NCI-H345 treated with DMSO at 0.1 percent for 48 hours (cell line): ENCODE data around the gene MBNL2.
"Not testable (repeated sequence)": the region's sequence is repeated elsewhere in the genome, so short reads cannot be mapped to it uniquely, and the experiment has no call there.

Experiments
- DNase-seq: peaks from one replicate; lab custom pipeline; 2025; ENCODE audit not compliant: unreplicated experiment; lab: John Stamatoyannopoulos, UW

The MBNL2 gene

DNA sequence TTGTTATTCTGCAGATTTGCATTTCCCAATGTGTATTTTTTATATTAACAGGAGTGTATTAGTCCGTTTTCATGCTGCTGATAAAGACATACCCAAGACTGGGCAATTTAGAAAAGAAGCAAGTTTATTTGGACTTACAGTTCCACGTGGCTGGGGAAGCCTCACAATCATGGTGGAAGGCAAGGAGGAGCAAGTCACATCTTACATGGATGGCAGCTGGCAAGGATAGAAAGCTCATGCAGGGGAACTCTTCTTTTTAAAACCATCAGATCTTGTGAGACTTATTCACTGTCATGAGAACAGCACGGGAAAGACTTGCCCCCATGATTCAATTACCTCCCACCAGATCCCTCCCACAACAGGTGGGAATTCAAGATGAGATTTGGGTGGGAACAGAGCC lies 14.9 kb upstream of the MBNL2 start:
- DNase-seq: not testable (repeated sequence)

DNA sequence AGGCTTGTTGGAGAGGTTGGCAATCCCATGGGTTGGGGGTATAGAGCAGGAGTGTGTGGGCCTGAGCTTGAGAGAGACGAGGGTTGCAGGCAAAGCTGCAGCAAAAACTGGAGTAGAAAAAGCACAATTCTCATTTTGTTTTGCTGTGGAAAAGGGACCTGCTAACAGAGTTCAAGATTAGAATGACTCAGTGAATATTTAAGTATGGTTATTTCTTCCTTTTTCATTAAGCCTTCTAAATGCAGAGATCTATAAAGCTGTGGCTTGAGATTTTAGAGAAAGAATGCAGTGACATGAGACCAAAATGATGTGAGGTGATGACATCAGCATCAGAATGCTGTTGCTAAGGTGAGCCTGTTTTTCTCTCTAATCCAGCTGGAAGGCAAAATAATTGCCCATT lies 10.8 kb upstream of the MBNL2 start:
- DNase-seq: no peak

DNA sequence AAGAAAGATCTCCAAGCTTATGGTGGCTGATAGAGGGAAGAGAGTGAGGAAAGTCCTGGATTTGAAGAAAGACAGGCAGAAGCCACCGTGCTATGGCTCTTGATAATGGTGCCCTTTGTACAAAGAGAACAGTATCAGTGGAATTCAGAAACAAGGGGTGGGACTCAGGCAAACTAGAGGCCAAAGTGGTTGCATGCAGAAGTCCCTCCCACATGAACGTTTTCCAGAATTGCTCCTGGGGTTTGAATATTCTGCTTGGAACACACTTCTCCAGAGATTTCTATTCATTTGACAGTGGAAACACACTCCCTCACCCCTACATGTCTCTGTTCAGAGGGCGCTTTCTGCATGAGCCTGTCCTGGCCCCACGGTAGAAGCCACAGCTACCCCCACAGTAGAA lies 10.1 kb upstream of the MBNL2 start:
- no peak for DNase-seq

DNA sequence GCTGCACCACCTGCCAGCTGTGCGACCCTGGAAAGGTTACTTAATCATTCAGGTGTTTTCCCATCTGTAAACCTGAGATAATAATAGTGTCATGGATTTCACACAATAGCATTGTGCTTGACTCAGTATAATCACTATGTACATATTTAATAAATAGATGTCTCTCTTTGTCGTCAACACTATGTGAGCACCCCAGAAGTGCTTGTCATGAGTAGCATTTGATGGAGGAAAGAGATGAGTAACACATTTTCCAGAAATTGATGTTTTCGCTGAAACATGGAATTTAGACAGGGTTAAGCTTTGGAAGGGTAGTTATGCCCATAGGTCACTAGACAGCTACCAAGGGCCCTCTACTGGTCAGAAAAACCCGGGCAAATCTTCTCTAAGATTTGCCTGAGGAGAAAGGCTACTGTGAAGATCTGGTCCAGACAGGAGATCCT lies 9.5 kb upstream of the MBNL2 start:
- no peak for DNase-seq

DNA sequence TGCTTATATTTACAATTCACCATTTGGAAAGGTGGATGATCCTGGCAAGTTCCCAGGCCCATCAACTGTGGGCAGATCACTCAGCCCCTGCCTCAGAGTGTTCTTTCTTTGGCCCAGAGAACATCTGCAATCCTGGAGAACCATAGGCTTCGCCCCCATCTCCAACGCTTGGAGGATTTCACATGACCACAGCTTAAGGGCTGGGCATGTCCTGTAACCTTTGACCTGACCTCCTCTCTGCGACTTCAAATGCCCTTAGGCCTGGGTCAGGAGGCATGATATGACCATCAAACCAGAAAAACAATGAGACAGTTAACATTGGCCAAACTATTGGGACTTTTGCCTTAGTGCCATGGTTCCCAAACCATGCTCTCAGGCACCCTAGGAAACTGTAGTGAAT lies 7.2 kb upstream of the MBNL2 start:
- DNase-seq: no peak

DNA sequence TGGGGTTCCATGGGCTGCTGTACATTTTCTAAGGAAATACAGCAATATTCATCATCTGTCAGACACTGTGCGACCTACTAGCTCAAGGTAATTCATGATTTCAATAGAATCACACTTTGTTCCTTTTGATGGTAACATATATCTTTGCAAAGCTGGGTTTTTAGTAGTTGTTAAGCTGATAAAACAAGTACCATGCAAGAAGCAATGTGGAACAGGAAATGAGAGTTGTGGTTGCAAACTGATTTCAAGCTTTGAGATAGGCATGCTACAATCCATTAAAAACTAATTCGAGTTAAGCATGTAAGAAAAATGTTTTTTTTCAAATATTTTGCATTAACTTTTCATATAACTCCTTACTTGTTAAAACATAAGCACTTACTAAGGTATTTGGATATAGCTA lies 6.8 kb upstream of the MBNL2 start:
- DNase-seq: no peak

DNA sequence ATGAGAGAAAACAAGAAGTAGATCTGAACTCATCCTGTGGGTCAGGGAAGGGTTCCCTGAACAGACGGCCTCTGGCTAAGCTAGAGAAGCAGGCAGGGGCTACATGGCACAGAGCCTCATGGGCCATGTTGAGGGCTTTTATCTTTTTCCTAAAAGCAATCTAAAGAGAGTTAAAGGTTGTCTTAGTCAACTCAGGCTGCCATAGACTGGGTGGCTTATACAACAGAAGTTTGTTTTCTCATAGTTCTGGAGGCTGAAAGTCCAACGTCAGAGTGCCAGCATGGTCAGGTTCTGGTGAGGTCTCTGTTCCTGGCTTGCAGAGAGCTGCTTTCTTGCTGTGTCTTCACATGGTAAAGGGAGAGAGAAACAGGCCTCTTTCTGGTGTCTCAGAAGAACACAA lies 2.9 kb upstream of the MBNL2 start:
- no peak for DNase-seq

DNA sequence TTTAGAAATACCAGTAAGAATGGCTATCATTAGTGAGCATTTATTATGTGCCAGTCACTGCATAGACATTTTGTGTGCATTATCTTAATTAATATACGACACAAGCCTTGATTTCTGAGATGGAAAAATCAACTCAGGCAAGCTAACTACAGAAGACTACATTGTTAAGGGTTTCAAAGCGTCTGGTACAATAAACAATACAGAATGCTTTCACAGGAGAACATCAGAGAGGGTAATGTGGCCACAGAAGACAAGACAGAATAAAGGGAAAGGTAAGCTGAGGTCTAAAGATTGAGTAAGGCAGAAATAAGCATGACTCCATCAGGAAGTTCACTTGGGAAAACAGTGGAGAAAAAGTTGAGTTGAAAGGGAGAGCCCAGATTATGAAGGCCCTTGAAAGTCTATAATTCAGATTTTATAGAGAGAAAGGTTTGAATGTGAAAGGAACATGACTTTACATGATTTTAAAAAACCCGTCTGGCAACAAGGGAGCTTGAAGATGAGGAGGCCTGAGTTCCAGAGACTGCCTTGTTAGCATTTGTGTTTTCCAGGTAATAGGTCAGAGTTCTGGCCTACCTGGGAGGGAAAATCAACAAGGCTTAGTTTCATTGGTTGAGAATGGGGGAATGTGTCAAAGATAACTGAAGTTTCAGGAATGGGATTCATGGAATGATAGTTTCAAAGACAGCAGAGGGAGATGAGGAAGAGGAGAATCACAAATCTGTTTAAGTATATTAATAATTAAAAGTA lies 1.8 kb upstream of the MBNL2 start:
- no peak for DNase-seq

DNA sequence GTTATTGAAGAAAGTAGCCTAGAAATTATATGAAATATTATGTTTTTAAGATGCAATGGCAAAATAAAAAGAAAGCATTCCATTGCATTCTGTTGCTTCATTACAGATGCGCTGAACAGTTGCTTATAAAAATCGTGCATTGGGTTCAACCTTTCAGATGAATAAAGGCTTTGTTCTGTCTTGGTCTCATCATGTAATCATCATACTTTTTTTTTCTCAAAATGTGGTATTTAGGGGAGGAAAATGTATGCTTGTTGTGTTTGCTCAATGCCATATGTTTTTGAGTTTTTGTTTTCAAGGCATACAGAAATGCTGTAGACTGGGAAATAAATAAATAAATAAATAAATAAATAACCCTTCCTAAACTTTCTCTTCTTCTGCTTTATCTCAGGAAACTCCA lies 1.1 kb upstream of the MBNL2 start:
- no peak for DNase-seq

DNA sequence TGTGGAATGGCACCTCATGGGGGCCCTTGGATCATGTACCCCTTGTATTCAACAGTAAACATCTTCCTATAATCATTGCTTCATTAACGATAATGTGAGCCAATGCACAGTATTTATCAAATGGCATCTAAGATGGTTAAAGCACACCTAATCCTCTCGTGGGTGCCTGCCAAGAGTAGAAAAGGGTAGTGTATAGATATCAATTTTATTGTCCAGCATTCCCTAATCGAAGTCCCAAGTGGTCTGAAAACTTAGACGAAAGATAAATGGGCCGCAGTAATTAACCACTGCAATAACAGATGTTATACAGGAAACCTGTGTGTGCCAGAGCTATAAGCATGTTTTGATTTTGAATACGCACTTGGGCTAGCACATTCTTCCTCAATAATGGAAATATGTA lies 667 bp upstream of the MBNL2 start:
- no peak for DNase-seq

DNA sequence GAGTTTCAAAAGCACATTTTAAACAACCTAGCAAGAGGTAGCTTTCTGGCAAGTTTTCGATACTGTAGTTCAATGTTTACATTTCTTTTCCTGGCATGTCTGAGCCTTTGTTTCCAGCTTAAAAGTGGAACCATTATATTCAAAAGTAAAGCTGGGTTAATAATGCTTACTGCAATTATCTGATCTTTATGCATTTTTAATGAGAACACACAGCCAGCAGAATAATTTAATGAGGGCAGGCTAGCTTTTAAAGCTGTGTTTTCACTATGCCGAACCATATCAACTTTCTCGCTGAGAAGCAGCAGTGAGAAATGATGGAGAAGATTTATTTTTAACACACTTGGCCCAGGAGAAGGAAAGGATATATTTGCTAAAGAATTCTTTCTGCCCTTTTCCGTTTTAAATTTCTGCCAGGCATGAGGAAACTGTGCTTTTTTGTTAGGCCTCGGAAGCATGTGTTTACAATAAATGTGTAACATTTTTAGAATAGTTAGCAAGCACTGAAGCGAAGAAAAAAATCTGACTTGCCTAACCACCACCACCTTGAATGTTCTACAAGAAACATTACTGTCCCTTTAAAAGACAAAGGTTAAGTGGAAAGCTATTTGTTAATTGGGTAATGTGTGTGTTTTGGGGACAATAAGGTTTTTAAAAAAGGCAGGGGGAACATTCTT lies 1.0 kb downstream of the MBNL2 start:
- peak; percentile 50 for DNase-seq

DNA sequence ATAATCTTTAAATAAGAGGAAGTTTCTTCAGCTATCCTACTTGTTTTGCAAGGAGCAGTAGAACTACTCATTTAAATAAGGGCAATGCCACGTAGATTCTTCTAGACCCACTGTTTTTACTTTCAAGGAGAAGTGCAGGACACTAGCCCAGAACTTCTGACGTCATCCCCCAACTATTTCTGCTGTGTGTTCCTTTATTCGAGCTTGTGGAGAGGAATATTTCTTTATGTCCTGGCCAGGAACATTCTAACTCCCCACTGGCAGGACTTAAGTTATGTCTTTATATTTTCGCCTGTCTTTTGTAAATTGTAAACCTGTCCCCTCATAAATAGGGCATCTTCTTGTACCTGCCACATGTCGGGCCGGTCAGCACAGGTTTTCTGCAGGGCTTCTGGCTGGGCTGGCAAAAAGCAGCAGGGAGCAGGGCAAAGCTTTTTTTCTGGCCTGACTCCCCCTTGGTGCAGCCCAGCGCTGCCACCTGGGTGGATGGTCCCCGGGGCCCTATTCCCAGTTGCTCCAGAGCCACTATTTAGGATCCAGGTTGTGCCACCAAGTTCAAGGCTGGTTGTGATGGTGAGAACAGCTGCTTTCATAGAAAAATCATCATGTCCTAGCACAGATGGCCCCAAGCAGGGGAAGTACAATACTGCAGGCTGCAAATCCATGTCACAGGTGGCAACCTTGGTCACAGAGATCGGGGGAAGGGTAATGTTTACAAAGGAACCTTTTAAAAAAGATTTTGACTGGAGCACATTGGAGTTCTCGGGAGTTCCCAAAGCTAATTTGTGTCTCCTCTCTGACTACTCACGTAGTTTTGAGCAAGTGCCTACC lies 1.8 kb downstream of the MBNL2 start:
- DNase-seq: peak; percentile 38

DNA sequence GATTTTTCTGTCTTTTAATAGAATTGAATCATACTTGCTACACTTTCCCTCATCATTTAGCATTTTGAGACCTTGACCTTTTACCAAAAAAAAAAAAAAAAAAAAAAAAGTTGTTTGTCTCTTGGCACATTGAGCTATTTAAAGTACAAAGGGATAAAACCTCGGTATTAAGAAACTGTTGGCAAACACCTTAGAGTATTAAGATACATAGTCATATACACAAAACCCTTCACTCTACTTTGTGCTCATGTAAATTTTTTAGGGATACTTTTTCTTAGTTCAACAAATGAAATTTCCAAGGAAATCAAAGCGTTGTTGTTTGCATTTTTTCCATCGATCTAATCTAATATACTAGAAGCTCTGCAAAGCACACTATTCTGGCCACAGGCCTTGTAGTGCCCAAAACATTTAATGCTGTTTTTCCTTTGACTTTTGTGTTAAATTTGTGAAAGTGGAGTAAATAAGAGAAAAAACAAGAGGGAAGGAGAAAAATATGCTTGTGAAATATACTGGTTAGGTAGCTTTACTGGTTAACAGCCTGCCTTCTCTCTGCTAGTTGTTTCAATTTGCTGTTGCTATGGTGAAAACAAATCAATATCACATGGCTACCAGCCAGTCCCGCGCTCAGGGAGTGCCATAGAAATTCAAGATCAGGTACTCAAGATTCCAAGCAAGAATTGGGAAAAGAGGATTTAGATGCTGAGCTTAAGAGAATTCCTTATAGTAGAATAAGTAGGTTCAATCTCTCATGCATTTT lies 2.6 kb downstream of the MBNL2 start:
- DNase-seq: peak; percentile 51

DNA sequence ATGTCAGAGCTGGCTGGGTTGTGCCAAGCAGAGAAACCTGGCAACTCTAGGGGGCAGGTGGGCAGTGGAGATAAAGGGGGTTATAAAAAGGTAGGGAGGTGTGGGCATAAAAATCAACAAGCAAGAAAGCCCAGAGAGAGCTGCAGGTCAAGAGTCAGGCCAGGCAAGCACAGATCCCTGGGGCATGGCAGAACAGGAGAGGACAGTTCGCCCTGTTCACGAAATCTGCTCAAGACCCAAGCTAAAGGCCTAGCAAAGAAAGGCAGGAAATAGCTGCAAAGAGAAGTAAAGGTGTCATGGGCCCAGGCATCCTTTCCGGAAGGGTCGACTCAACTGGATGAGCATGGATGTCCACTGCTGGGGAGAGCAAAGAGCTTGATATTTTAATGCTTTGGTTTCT lies 3.4 kb downstream of the MBNL2 start:
- DNase-seq: no peak

DNA sequence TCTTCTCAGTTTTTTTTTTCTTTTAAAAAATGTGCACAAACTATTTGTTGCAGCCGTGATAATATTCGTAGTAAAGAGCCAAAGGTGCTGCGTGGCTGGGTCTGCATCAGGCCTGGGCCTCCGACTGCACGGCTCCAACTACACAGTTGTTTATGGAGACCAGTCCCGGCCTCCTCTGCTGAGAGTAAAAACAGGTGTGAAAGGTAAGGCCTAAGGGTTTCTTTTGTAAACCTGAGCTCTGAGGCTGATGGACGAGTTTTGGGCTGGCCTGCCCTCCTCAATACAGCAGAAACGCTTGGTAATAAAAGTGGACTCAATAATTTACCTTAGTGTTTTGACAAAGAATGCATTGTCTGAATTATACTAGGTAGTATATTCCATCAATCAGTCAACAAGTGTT lies 3.9 kb downstream of the MBNL2 start:
- no peak for DNase-seq

DNA sequence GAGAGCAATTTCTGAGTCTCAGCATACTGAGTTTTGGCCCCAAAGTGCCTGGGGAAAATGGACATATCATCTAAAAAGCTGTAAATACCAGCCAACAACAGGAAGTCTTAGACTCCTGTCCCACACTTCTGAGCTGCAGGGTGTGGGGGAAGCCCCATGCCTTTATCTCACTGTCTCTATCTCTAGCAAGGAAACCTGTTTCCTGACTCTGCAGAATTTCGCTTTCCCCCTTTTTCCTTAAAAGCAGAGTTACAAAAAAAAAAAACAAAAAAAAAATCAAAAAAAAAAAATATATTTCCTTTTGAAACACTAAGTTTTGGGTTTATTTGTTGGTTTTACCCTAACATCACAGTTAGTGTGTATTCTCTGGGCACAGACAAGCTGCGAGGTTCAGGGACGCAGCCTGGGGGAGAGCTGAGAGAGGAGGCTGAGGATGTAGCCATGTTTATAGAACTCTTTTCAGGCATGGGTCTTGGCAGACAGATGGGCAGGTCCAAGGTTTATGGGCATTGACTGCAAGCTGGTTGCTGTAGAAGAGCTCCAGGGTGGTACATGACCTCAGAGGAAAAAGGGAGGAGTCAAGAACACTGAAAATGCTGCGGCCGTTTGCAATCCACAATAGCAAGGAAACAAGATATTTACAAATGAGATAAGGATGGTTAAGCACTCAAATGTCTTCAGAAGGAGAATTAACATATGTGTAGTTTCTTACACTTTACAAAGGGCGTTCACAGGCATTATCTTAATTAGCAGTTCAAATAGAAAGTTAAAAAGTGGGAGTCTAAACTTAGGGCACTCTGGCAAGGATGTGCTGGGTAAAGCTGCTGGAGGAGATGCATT lies 4.9 kb downstream of the MBNL2 start:
- DNase-seq: no peak

DNA sequence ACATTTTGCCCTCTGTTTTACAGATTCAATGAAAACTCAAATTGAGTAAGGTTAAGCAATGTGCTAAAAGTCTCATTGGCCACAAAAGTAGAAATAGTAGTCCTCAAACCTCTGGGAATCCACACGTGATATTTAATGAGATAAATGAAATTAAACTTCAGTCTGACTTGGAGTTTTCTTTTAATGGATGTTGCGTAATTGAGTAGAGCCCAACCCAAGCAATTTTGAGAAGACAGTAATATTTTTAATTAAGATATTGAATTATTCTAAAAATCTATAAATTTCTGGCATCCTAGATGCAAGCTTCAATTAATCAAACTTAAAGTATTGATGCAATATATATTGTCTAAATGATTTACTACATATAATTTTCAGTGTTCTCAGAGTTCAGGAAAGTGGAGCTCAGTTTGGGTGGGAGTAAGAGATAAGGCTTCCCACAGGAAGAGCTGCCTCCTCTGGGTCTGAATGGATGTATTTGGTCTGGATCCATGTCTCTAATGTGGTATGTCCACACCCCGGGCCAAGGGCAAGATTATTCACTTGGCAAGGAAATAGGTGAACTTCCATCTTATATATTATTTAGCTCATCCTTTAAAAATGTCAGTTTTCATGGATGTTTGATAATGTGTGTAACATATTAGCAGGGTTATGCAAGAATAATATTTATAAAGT lies 6.9 kb downstream of the MBNL2 start:
- DNase-seq: no peak

DNA sequence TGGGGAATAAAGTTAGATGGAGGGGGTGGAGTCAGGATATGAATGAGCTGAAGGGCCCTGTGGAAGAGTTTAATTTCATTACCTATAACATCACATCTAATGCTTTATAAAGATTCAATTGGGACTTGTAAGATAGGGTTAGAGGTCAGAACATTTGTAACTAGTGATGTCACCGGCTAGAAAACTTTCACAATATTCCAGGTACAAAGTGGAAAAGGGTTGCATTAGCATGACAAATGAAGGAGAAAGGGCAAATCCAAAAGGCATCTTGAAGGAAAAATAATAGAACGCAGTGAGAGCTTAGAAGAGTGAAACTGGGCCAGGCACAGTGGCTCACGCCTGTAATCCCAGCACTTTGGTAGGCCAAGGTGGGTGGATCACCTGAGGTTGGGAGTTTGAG lies 7.6 kb downstream of the MBNL2 start:
- no peak for DNase-seq

DNA sequence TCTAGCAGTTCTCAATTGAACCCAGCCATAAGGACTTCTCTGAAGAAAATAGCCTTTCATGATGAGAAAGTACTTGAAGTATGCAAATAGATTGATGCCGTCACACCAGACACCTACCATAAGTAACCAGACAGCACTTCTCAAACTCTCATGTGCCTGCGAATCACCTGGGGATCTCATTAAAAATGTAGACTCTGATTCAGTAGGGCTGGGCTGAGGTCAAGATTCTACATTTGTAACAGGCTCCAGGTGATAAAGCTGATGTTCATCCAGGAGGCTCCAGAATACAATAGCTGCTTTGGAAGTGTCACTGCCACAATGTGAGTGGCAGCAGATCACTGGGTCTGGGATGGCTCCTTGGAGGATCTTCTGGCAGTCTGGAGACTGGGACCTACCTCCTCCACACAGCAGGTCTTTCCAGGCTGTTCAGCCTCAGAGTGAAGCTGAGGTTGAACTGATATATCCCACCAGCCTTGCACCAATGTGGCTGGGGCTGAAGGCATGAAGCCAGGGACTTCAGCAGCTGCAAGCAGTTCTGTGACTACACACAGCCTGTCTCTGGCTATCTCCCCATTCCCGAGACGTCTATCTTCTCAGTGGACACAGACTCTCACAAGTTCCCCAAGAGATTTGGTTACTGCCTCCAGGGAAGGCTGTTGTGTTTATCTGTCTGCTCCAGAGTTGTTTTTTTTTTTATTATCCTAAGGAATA lies 9.1 kb downstream of the MBNL2 start:
- DNase-seq: no peak
